ENCODE results near the gene CA11.

DNA sequence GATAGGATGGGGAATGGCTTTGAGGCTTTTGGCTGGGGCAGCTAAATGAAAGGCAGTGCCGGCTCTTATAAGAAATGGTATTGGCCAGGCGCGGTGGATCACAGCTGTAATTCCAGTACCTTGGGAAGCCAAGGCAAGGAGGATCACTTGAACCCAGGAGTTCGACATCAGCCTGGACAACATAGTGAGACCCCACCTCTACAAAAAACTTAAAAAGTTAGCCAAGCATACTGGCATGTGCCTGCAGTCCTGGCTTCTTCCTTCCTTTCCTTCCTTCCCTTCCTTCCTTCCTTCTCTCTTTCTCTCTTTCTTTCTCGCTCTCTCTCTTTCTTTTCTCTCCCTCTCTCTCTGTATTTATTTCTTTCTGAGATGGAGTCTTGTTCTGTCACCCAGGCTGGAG is 3.1 kb downstream of the CA11 start:
- TF ChIP-seq PAX5 (IDR thresholded peaks at IDR 0.05; ENCODE audit: insufficient read depth, low read length, severe bottlenecking), result no peak
- TF ChIP-seq POLR2A (IDR thresholded peaks at IDR 0.05; ENCODE audit: low read depth, low read length), result no peak
- no peak for TF ChIP-seq SPI1 (IDR thresholded peaks at IDR 0.05; ENCODE audit: low read depth, low read length)

All from GM12891 (cell line).